Measurements from ENCODE around the gene KCNQ1OT1.

The KCNQ1OT1 gene

DNA sequence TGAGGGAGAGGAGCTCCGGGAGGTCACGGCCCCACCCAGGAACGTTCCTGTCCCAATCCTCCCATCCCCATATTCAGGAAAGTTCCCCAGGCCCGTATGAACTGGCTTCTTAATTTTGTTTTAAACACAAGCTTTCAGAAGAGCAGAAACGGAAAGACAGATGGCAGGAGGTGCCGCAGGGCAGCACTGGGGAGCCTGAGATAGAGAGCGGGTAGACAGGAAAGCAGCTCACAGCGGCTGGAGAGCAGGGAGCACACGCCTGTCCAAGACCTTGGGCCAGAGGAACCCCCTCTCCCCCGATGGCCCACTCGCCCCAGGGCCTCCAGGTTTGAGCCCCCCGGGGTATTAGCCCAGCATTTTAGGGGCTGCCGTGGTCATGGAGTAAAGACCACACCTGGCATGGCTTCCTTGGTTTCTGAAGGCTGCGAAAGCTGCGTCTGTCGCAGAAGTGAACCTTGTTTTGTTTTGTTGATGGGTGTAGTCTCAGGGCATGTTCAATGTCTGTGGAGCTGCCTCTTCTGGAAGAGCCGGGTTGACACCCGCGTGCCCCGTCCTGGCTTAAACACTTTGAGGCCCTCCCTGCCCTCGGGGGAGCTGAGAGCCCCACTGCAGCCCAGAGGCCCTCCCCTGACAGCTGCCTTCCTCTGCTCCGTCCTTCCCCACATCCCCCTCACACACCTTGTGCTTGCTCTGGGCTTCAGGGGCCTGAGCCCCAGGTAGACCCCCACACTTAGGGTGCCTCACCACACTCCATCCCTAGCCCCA is 17.9 kb upstream of the KCNQ1OT1 start:
- Histone ChIP-seq H3K36me3 (ENCODE audit: insufficient read depth, low read length) (no peaks in the 10 kb centered on the region), H3K27me3 (ENCODE audit: insufficient read depth, low read length, poor library complexity, severe bottlenecking) (no peaks in the 10 kb centered on the region), H3K9ac (ENCODE audit: low read depth, low read length, poor library complexity, severe bottlenecking) (no peak overlapping the region), H2AFZ (ENCODE audit: low read length) (no peak overlapping the region), H3F3A (ENCODE audit: low read depth) (no peaks in the 10 kb centered on the region), H3K79me2 (ENCODE audit: insufficient read depth, low read length) (no peaks in the 10 kb centered on the region), H3K4me1 (ENCODE audit: insufficient read depth, low read length, poor library complexity, severe bottlenecking) (no peaks in the 10 kb centered on the region), H4K20me1 (ENCODE audit: insufficient read depth, low read length, poor library complexity, severe bottlenecking) (no peaks in the 10 kb centered on the region), H3K4me2 (ENCODE audit: low read depth, low read length, poor library complexity, severe bottlenecking) (no peak overlapping the region), H3K9me2 (replicated peaks; ENCODE audit: low read depth, low read length) (no peaks in the 10 kb centered on the region), H3K9me3 (ENCODE audit: insufficient read depth, low read depth, low read length) (no peaks in the 10 kb centered on the region), H3K4me3 (ENCODE audit: low read length, poor library complexity, severe bottlenecking) (no peak overlapping the region)
- TF ChIP-seq CTCF (conservative IDR thresholded peaks at IDR 0.05; ENCODE audit: low read length) (no peak), EZH2phosphoT487 (IDR thresholded peaks at IDR 0.05; ENCODE audit: borderline replicate concordance) (no peak)

DNA sequence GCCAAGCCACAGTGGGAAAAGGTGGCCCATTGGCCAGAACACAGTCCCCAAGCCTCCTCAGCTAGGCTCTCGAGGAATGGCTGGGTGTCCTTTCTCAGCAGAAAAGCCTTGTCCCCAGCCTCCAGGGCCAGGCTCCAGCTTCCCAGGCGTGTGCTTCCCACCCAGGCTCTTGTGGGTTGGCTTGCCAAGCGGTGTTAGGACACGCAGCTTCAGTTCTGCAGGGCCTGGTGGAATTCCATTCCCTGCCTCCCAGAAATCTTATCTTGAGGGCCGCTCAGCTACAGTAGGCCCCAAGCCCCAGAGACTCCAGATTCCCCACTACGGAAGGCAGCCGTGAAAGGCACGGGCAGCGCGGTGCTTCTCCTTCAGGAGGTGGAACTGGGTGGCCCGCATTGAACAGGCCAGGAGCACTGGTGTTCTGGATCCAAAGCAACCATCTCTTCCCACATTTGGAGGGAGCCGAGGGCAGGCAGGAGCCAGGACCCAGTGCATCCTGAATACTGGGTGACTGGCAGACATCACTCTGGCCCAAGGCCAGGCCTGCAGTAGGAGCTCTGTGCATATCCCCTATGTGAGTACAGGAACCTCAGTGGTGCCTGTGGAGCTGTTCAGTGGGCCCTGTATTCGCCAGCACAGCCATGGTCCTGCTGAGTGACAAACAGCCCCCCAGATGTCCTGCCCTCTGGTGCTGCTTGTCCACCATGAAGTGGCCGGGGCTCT is 16.7 kb upstream of the KCNQ1OT1 start:
- no peaks in the 10 kb centered on the region for H3K4me1 ChIP-seq (ENCODE audit: insufficient read depth, low read length, poor library complexity, severe bottlenecking)
- no peaks in the 10 kb centered on the region for H3K79me2 ChIP-seq (ENCODE audit: insufficient read depth, low read length)
- TF ChIP-seq EZH2phosphoT487 (IDR thresholded peaks at IDR 0.05; ENCODE audit: borderline replicate concordance) (no peak), CTCF (conservative IDR thresholded peaks at IDR 0.05; ENCODE audit: low read length) (no peak)
- no peaks in the 10 kb centered on the region for H4K20me1 ChIP-seq (ENCODE audit: insufficient read depth, low read length, poor library complexity, severe bottlenecking)
- H3K9me2 ChIP-seq (replicated peaks; ENCODE audit: low read depth, low read length): no peaks in the 10 kb centered on the region
- no peak overlapping the region for H3K4me2 ChIP-seq (ENCODE audit: low read depth, low read length, poor library complexity, severe bottlenecking)
- H3K4me3 ChIP-seq (ENCODE audit: low read length, poor library complexity, severe bottlenecking): no peak overlapping the region
- no peak overlapping the region for H2AFZ ChIP-seq (ENCODE audit: low read length)
- no peaks in the 10 kb centered on the region for H3K27me3 ChIP-seq (ENCODE audit: insufficient read depth, low read length, poor library complexity, severe bottlenecking)
- no peak overlapping the region for H3K9ac ChIP-seq (ENCODE audit: low read depth, low read length, poor library complexity, severe bottlenecking)
- no peaks in the 10 kb centered on the region for H3K9me3 ChIP-seq (ENCODE audit: insufficient read depth, low read depth, low read length)
- no peaks in the 10 kb centered on the region for H3K36me3 ChIP-seq (ENCODE audit: insufficient read depth, low read length)
- no peaks in the 10 kb centered on the region for H3F3A ChIP-seq (ENCODE audit: low read depth)

DNA sequence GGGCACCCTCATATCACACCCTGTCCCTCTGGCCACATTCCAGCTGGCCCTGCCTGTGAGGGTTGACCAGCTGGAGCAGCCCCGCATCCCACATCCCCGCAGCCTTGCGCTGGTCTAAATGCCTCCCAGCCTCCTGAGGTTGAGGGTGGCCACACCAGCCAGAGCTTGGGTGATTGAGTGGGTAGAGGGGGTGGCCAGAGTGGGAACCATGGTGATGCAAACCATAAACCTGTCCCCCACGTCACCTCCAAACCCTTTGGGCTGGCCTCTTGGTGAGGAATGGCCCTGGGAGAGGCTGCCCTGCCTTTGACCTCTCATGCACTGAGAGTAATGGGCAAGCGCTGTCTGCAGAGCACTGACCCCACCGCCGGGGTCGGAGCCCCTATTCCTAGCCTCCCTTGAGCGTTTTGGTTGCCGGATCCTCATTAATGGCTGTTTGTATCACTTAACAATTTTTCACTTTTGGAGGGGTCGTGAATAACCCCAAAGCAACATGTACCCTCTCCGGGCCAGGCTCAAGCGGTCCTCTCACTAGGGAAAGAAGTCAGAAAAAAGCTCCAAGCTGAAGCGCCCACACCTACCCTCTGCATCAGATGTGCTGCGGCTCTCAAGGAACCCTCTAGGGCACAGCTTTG is 16.0 kb upstream of the KCNQ1OT1 start:
- H3K36me3 ChIP-seq (ENCODE audit: insufficient read depth, low read length): no peaks in the 10 kb centered on the region
- no peaks in the 10 kb centered on the region for H4K20me1 ChIP-seq (ENCODE audit: insufficient read depth, low read length, poor library complexity, severe bottlenecking)
- no peak overlapping the region for H2AFZ ChIP-seq (ENCODE audit: low read length)
- H3F3A ChIP-seq (ENCODE audit: low read depth): no peaks in the 10 kb centered on the region
- no peak overlapping the region for H3K4me2 ChIP-seq (ENCODE audit: low read depth, low read length, poor library complexity, severe bottlenecking)
- no peaks in the 10 kb centered on the region for H3K9me3 ChIP-seq (ENCODE audit: insufficient read depth, low read depth, low read length)
- H3K79me2 ChIP-seq (ENCODE audit: insufficient read depth, low read length): no peaks in the 10 kb centered on the region
- TF ChIP-seq EZH2phosphoT487 (IDR thresholded peaks at IDR 0.05; ENCODE audit: borderline replicate concordance) (no peak), CTCF (conservative IDR thresholded peaks at IDR 0.05; ENCODE audit: low read length) (no peak)
- no peaks in the 10 kb centered on the region for H3K4me1 ChIP-seq (ENCODE audit: insufficient read depth, low read length, poor library complexity, severe bottlenecking)
- no peak overlapping the region for H3K4me3 ChIP-seq (ENCODE audit: low read length, poor library complexity, severe bottlenecking)
- no peaks in the 10 kb centered on the region for H3K9me2 ChIP-seq (replicated peaks; ENCODE audit: low read depth, low read length)
- no peak overlapping the region for H3K9ac ChIP-seq (ENCODE audit: low read depth, low read length, poor library complexity, severe bottlenecking)
- no peaks in the 10 kb centered on the region for H3K27me3 ChIP-seq (ENCODE audit: insufficient read depth, low read length, poor library complexity, severe bottlenecking)

Data from Loucy (cell line).